IPS-18a (cell line): ENCODE measurements around the gene KARS1.
"Not testable (repeated sequence)": the region's sequence is repeated elsewhere in the genome, so short reads cannot be mapped to it uniquely, and the experiment has no call there.

Experiments used
- H3K27ac ChIP-seq: one replicate; pipeline ENCODE4 v1.5.1; 2013; ENCODE audit warnings: low read length
- H3K27me3 ChIP-seq: one replicate; pipeline ENCODE4 v1.6.1; 2013; ENCODE audit warnings: mild to moderate bottlenecking, low read length; ENCODE audit not compliant: control insufficient read depth, insufficient read depth
- H3K36me3 ChIP-seq: one replicate; pipeline ENCODE4 v1.6.1; 2013; ENCODE audit warnings: low read depth, low read length; ENCODE audit not compliant: control insufficient read depth
- H3K4me1 ChIP-seq: one replicate; pipeline ENCODE4 v1.6.1; 2013; ENCODE audit warnings: low read depth, low read length; ENCODE audit not compliant: control insufficient read depth
- H3K4me3 ChIP-seq: one replicate; pipeline ENCODE4 v1.5.1; 2013; ENCODE audit warnings: low read length
- H3K9ac ChIP-seq: one replicate; pipeline ENCODE4 v1.6.1; 2013; ENCODE audit warnings: mild to moderate bottlenecking, low read length, moderate library complexity
- H3K9me3 ChIP-seq: one replicate; pipeline ENCODE4 v1.6.1; 2013; ENCODE audit warnings: low read depth, low read length; ENCODE audit not compliant: control insufficient read depth

KARS1 gene

DNA sequence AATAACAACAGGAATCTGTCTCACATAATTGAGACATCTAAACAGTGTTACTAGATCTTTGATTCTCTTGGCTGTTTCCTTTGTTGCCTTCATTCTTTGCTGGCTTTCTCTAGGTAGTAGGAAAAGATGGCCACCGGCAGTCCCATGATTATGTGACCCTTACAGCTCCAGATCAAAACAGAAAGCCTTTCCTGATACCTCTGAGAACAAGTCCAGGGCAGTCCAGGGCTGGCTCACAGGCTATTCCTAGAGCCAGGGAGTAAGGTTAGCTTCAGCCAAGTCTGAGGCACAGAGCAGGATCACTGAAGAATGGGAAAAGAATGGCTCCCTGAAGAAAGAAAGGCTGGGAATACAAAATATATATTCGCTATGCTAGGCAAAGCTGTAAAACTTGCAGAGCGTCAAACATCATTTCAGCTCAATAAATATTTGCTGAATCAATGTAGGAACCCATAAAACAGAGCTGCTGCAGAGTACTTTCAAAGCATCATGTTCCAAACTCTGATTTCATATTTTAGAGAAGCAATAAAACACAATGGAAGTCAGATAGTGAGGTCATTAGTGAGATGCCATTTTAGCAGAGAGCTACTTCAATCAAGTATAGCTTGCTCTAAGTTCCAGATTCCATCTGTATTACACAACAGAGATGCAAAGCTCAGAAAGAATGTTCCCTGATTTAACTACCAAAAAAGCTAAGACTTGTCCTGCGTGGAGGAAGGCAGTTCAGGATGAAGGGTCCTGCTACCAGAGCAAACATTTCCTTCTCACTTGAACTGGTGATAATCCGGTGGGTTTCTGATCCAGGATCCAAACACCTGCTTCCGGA lies 47.8 kb downstream of the KARS1 start:
- Histone ChIP-seq H3K4me1 (peaks cover 4% of the 10 kb centered on the region), H3K27me3 (no peaks in the 10 kb centered on the region), H3K27ac (no peak overlapping the region), H3K9ac (no peak overlapping the region), H3K4me3 (no peak overlapping the region), H3K9me3 (peaks cover 5% of the 10 kb centered on the region), H3K36me3 (peaks cover 43% of the 10 kb centered on the region)

DNA sequence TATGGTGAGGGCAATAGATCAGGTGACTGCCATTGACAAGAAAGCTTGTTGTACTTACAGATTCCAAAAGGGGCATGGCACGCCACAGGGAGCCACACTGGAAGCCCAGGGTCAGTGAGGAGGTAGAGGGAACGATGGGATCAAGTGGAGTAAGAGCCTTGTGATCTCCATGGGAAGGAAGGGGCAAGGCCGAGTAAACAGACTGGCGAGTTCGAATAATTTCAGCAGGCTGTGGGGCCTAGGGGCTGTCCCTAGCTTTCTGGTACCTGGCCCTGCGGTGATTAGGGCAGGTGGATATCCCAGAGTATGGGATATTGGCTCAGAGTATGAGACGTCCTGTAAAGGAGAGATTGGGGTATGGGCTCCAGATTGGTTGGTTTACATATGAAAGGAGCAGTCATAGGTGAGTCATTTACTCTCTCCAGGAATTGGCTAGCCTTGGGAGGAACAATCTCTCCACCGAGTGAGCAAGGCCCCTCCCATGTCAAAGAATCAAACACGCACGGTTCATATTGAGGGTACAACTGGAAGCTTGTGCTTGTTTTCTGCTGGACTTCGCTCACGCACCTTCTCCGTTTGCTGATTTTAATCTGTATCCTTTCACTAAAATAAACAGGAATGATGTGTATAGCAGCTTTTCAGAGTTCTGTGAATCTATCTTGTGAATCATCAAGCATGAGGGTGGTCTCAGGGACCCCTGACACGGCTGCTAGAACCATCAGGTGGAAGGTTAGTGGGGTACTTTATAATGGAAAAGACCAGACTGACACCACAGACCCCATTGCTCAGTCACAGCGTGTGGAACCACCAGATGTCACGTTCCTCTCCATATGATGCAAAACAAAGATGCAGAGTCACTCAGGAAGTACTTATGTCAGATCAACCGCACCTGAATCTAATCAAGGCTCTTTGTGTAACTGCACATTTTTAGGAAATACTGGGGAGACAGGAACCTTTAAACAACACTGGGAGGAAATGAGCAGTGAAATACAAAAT lies 53.3 kb downstream of the KARS1 start:
- Histone ChIP-seq H3K4me1 (peaks cover 28% of the 10 kb centered on the region), H3K4me3 (peak overlapping the region; percentile 11), H3K9me3 (no peaks in the 10 kb centered on the region), H3K36me3 (peaks cover 7% of the 10 kb centered on the region), H3K9ac (peak overlapping the region; percentile 26), H3K27me3 (no peaks in the 10 kb centered on the region), H3K27ac (peak overlapping the region; percentile 42)

DNA sequence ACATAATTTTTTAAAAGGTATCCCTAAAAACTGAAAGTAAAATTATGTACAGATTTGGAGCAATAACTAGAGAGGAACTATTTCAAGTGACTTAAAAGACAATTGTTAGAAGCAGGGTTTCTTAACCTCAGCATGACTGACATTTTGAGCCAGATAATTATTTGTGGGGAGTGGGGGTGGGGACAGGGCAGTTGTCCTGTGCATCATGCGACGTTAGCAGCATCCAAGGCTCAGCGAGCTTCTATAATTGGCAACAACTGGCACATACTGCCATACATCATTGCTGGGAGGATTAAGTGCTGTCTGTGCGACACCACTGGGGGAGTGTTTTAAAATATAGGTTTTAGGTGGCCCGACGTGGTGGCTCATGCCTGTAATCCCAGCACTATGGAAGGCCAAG lies 54.2 kb downstream of the KARS1 start:
- Histone ChIP-seq H3K36me3 (peaks cover 7% of the 10 kb centered on the region), H3K27ac (no peak overlapping the region), H3K4me3 (no peak overlapping the region)

DNA sequence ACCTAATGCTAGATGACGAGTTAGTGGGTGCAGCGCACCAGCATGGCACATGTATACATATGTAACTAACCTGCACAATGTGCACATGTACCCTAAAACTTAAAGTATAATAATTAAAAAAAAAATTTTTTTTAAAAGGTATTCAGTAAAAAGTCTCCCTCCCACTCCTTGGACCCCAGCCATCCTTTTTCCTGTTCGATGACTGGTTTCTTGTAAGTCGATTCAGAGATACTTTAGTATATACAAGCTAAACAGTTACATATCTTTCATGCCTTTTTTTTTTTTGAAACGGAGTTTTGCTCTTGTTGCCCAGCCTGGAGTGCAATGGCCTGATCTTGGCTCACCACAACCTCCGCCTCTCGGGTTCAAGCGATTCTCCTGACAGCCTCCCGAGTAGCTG lies 55.5 kb downstream of the KARS1 start:
- not testable (repeated sequence) for H3K36me3 ChIP-seq, H3K27ac ChIP-seq, H3K27me3 ChIP-seq, H3K4me3 ChIP-seq, H3K9ac ChIP-seq, H3K9me3 ChIP-seq
- peaks cover 28% of the 10 kb centered on the region for H3K4me1 ChIP-seq

More for the DNA sequence above, 54.2 kb downstream of the KARS1 start:
- Histone ChIP-seq H3K4me1 (peaks cover 28% of the 10 kb centered on the region), H3K9ac (no peak overlapping the region), H3K9me3 (no peaks in the 10 kb centered on the region), H3K27me3 (no peaks in the 10 kb centered on the region)

DNA sequence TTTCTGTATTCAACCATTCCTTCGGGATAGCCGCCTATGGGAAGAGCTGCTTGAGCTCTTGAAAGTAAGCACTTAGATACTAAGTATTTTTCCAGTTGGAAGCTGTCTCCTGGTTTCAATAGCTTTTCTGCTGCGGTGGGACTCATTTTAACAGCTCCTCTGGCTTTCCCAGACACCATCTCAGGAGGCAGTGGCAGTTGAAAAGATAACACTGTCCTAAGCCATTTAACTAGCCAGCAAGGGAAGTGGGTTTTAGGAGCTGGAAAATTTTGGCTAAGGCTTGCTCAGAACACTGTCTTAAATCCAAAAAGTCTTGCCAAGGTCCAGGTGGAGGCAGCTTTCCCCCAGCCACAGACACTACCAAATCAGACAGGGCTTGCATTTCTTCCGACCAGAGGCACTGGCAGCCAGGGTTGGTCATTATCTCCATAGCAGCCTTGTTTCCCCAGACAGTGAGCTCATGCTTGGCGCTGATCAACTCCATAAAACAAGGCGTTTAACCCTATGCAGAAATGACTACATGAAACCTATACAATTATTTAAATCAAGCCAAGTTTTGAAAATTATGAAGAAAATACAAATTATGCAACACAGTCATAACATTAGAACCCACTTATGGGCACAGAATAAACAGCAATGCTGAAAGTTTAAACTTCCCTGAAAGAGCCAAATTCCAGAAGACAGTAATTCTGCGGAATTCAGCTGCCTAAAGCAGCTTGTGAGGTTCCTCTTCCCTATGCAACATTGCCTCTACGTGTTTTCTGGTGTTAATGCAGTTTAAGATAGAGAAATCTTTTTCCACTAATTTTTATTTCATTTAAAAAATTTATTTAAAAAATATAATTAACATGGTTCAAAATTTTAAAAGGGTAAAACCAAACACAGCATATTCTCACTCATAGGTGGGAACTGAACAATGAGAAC lies 56.3 kb downstream of the KARS1 start:
- Histone ChIP-seq H3K27me3 (no peaks in the 10 kb centered on the region), H3K9me3 (no peaks in the 10 kb centered on the region), H3K36me3 (no peaks in the 10 kb centered on the region), H3K4me1 (peaks cover 28% of the 10 kb centered on the region), H3K4me3 (no peak overlapping the region), H3K9ac (no peak overlapping the region), H3K27ac (no peak overlapping the region)

DNA sequence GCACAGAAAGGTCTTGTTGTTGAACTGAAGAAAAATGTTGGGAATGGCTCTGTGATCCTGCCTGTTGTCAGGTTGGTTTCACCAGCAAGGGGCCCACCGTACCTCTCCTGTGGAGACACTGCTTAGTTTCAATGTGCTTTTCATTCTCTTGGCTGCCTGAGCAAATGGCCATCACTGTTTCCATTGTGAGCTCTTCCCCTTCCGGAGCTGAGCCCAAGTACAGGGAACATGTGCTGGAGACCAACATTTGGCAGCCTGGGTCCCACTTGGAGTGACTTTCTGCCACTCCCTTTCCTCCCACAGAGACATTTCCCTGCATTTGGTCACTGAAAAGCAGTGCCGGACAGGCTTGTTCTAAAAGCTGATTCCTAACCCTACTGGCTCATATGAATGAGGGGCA lies 58.2 kb downstream of the KARS1 start:
- Histone ChIP-seq H3K4me3 (peak overlapping the region; percentile 7), H3K9ac (no peak overlapping the region), H3K27ac (no peak overlapping the region), H3K36me3 (no peaks in the 10 kb centered on the region), H3K9me3 (no peaks in the 10 kb centered on the region), H3K4me1 (peaks cover 21% of the 10 kb centered on the region), H3K27me3 (no peaks in the 10 kb centered on the region)

DNA sequence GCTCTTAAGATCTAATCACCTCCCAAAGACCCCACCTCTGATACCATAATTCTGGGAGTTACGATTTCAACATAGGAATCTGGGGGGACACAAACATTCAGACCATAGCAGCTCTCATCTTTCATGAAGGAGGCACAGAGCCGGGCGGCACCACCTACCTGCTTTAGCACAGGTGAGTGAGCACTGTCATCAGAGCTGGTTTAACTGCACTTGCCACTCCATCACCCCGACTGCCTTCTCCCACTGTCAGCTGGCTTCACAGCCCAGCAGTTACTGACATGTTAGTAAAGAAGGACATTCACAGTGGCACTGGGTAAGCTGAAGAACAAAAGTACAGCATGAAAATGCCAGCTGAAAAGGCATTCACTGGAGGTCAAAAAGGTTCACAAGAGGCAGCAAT lies 58.7 kb downstream of the KARS1 start:
- H3K9me3 ChIP-seq = no peaks in the 10 kb centered on the region
- peaks cover 15% of the 10 kb centered on the region for H3K4me1 ChIP-seq
- no peak overlapping the region for H3K27ac ChIP-seq
- H3K9ac ChIP-seq = no peak overlapping the region
- no peaks in the 10 kb centered on the region for H3K36me3 ChIP-seq
- H3K4me3 ChIP-seq = no peak overlapping the region
- no peaks in the 10 kb centered on the region for H3K27me3 ChIP-seq

DNA sequence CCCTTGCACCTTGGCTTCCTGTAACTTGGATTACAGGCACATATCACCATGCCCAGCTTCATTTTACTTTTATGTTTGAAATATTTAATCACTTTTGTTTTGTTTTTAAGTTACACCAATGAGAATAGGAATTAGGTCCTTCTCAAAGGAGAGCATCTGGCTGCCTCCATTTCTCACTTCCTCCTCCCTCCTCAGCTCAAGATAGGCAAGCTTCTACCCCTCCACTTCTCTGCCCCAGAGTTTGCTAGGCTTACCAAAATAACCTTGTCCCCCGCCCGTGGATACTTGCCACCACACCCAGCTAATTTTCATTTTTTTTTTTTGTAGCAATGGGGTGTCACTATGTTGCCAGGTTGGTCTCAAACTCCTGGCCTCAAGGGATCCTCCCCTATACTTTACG lies 63.4 kb downstream of the KARS1 start:
- Histone ChIP-seq H3K4me3 (no peak overlapping the region), H3K9me3 (no peaks in the 10 kb centered on the region), H3K4me1 (no peaks in the 10 kb centered on the region), H3K9ac (no peak overlapping the region), H3K27ac (no peak overlapping the region), H3K27me3 (no peaks in the 10 kb centered on the region), H3K36me3 (peaks cover 3% of the 10 kb centered on the region)

DNA sequence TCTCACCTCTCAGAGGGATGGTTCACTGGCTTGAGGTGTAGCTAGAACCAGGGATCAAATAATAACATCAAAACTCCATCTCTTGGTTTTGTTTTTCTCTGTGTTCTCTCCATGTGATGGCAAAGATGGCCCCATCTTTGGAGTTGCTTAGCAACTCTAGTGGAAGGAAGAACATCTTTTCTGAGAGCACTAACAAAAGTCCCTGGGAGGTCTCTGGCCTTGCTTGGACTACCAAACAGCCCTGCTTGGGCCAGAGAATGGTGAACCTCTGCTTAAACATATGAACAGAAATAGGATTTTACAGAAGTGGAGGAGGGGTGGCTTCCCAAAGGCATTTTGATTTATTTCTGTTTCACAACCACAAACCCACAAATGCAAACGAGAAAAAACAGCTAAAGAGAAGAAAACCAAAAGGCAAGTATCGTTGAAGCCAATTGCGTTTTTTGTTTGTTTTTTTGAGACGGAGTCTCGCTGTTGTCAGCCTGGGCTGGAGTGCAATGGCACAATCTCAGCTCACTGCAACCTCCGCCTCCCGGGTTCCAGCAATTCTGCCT lies 68.1 kb downstream of the KARS1 start:
- Histone ChIP-seq H3K9me3 (no peaks in the 10 kb centered on the region), H3K27ac (no peak overlapping the region), H3K4me3 (no peak overlapping the region), H3K9ac (no peak overlapping the region), H3K4me1 (peaks cover 8% of the 10 kb centered on the region), H3K36me3 (peaks cover 34% of the 10 kb centered on the region), H3K27me3 (no peaks in the 10 kb centered on the region)

DNA sequence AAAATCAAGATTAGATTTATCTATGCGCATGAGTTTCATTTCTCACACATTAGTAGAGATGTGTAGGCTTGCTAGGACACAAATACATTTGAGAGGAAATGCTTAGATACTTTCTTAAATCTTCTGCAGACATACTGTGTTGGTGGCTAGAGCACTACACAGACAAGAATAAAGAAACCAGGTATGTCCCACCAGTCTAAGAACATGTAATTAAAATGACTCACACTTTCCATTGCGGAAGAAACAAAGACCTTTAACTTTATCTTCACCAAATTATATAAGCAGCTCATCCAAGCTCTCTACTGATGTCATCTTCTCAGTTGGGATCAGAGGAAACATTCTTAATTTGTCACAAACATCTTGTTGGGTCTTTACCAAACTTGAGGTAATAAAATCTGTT lies 68.7 kb downstream of the KARS1 start:
- Histone ChIP-seq H3K27ac (no peak overlapping the region), H3K9me3 (no peaks in the 10 kb centered on the region), H3K27me3 (no peaks in the 10 kb centered on the region), H3K4me3 (no peak overlapping the region), H3K36me3 (peaks cover 38% of the 10 kb centered on the region), H3K9ac (no peak overlapping the region), H3K4me1 (peaks cover 8% of the 10 kb centered on the region)
